CD1c-positive myeloid dendritic cell (primary cell): Measurements from ENCODE around the gene IKZF2.

ENCODE experiments used
- DNase-seq: peaks from one replicate; pipeline ENCODE4 v3.0.0-alpha.2; 2016; ENCODE audit errors: extremely low spot score

Gene IKZF2

DNA sequence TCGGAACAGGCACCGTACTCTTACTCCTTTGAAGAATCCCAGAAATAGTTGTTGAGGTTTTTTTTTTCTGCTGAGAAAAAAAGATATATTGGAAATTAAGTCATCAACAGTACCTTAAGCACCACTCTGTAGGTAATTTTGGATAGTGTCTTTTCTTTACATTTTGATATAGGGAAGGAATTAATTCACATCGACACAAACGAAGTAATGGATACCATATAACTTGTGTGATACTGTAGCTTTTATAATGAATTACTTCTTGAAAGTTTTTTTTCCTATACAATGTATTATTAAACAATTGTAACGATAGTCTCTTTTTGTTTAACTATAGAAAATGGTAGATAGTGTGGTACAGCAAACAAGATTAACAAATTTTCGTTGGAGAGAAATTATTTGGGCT, 1.5 kb upstream of the IKZF2 start:
- DNase-seq, result no peak

DNA sequence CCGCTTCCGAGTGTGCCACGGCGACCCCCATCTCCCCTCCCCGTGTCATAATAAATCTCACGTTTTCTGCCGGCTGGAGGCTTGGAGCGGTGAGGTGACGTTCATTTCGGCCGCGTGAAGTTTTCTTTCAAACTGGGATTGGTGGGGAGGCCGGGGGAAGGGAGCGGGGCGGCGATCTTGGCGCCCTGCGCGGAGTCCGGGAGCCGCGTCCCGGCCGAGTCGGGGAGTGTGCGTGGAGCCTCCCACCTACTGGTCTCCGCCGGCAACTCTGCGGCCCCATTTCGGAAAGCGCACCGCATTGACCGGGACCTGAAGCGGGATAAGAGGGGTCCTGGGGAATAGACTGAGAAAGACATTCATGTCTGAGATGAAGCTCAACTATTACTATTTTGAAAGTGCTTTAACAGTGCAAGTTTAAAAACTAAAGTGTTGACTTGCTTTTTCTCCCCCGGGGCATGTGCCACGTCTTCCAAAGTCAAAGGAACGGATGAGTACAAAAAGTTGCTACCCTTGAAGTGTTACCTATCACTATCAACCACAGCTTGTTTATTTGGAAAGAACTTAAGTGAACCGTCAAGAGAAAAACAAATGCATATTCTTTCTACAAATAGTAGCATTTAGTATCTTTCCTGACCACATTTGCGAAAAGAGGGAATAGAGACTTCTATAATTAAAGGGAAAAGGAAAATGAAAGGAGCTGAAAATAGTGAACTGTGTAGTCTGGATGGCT, 818 bp upstream of the IKZF2 start:
- peak; percentile 36 for DNase-seq

DNA sequence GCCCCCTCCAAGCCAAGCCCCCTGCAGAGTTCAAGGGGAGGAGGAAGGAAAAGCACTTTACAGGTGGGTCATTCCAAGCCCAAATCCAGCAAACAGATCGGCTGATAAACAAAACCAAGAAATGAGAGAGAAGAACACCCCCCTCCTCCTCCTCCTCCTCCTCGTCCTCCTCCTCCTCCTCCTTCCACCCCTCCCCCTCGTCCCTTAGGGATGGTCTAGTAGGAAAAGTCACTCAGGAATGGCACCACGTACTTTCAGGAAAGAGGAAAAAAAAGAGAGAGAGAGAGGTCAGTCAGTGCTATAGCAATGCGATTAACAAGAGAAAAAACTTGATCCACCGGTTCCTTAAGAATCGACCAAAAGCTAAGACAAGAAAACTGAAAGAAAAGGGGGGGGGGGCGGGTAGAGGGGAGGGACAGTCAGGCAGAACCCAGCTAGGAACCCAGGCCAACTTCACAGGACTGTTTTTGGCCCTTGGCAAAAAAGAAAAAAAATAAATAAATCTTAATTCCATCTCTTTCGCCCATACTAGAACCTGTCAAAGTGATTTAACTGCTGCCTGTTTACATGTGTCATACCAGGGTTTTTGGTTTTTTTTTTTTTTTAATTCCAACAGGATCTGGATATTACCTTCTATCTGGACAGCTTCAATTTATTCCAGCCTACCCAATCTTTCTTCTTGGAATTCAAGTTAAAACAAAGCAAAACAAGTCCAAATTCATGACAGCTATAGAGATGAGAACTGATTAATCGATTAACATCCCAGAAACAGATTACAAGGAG, 906 bp downstream of the IKZF2 start:
- DNase-seq, result no peak

DNA sequence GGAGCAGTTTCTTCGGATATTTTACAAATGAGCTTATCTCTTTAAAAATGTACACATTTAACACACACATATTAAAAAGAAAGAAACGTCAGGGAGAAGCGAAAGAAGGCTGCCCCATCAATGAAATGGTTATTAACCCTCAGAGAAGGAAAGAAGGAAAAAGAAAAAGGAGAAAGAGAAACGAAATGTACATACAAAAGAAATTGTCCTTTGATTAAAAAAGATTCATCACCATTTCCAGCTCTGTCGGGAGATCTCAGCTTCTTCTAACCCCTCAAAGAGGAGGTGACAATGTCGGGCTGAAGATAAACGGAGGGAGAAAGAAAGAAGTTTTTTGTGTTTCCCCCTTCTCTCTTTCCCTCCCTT, 1.5 kb downstream of the IKZF2 start:
- no peak for DNase-seq

DNA sequence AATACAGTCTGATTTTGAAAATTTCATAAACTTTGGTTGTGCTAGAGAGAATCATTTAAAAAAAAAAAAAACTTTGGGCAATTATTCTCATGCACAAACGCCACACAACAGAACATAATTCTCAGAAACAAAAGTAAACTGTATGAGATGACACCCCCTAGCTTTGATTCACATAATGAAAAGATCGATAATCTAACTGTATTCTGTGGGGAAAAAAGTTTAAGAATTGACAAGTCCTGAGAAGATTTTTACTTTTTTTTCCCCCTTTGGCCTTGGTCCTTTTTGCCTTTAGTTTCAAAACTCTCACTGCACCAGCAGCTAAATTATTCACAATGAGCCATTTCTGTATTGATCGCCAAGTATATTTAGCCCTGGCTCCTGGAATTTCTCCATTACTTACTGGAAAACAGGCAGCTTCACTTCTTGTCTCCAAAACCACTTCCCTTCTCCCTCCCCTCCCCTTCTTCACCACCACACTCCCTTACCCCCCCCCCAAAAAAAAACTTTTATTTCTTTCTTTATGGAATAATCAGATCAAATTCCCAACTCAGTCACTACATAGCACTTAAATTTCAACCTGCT, 2.0 kb downstream of the IKZF2 start:
- no peak for DNase-seq

DNA sequence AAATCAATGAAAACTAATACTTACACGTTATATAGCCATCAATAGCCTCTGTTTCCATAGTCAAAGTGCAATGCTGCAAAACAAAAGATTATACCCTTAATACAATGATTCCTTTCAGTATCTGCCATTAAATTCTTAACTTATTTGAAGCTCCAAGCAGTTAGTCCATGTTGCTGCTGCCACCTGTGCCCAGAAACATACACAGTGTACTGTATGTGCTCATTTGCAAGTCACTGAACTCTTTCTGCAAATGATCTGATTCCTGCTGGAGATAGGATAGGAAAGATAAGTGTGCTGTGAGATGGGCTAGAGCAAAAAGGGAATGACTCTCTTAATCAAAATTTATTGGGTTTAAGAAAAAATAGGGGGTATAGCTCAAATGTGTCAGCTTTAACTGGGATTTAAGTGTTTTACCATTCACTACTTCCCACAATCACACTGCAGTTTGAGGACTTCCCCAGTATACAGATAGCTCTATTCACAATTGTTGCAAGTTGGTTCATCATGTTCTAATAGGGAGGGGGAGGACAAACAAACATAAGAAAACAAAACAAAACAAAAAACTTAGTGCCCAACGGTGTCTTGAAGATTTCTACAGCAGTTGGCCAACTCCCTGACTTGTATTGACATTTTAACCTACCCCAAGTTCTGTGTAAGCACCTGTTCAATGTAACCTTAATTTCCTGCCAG, 2.7 kb downstream of the IKZF2 start:
- DNase-seq, result no peak

DNA sequence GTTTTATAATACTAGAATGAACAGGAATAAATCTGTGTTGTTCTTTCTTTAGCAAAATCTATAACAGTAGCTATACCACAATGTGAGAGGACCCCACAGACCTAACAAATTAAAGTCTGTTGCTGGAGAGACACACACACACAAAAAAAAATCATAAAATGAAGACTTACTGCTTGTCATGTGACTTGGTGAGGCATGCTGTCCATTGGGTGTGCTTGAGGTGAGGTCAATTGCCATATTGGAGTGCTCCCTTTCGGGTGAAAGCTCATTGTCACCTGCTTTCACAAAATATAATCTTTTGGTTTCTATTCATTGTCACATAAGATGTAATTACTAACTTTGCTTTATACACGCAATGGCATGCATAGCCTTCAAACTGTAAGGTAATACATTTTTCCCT, 3.9 kb downstream of the IKZF2 start:
- DNase-seq, result no peak

DNA sequence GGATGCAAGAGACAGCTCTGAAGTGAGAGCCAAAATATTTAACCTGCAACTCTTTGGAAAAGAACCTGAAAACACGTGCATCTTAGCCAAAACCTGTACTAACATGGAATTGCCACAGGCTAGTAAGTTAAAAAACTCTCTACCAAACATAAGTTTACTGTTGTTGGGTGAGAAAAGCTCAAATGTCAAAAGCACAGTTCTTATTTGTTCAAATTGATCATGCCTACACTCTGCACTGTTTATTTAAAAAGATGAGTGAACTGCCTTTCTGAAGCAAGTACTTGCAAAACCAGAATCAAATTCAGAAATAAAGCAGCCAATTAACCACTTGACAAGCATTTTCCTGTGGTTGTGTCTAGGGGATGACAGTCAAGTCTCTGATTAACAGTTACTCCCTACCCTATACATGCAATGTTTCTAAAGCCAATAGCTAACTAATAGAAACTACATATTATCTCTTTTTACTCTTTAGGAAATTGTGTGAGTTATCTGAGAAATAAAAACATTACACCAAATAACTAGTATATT, 5.6 kb downstream of the IKZF2 start:
- no peak for DNase-seq

DNA sequence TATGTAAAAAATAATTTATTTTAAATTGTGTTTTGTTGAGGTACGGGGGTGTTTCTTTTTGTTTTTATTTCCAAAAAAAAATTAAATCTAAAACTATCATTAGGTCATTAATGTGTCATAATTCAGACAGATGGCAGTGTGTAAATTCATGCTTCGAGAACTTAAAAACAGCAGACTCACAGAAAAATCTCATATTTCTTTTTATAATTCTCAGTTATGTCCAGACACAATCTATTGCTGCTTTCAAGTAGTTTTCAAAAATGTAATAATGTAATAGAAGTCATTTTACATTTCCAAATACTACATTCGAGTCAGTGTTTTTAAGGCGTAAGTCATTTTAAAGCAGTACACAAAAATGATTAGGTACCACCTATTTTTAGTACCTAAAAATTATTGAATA, 14.3 kb downstream of the IKZF2 start:
- no peak for DNase-seq

DNA sequence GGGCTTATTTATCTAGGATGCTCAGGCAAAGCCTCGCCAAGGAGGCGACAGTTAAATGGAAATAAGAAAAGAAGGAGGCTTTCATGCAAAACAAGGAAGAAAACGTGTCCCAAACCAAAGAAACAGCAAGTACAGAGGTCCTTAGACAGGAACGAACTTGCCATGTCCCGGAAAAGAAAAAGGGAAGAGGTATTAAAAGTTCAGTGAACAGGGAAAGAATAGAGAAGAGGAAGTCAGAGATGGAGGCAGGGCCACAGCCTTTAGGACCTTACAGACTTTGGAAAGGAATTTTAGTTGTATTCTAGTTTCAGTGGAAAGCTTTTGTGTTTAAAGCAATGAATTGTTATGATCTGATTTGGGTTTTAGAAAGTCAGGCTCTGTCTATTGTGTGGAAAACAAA, 22.1 kb downstream of the IKZF2 start:
- peak; percentile 16 for DNase-seq

DNA sequence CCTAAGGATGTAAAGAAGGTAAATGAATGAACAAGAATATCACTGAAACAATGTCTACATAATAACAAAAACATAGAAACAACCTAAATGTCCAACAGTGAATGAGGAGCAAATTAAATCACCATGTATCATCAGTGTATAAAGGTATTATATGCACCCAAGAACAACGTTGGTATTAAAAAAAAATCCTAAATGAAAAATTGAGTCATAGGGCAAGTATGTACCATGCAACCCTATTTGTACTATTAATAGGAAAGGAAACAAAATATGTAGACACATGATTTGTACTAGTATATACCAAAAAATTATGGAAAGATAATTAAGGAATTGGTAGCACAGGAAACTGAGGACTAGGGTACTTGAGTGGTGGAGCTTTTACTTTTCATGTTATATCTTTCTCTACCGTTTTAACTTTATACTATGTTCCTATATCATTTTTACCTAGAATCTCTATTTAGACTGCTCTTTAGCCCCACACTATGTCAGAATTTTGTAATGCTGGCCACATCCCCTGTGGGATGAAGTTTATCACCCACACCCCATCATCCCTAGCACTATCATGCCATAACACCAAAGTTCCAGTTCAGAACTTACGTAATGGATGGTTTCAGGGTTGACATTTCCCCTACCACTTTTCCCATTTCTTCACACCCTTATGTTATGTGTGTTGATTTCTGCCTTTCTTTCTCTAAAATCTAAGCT, 25.6 kb downstream of the IKZF2 start:
- DNase-seq, result no peak

DNA sequence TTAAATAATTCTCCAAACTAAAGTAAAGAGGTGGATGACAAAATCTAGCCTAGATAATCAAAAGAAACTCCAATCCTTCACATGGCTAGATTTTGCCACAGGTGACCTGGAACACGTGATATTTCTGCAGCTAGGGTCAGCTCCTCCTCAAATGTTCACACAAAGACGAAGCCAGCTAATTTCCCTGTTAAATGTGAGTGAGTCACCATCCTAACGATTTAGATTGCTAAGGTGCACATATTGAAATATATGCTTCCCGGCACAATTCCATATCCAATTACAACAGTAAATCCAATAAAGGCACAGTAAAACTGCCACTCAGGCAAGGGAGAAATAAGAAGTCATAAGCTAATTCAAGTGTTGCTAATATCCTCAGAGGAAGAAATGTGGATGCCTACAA, 28.7 kb downstream of the IKZF2 start:
- DNase-seq, result no peak

DNA sequence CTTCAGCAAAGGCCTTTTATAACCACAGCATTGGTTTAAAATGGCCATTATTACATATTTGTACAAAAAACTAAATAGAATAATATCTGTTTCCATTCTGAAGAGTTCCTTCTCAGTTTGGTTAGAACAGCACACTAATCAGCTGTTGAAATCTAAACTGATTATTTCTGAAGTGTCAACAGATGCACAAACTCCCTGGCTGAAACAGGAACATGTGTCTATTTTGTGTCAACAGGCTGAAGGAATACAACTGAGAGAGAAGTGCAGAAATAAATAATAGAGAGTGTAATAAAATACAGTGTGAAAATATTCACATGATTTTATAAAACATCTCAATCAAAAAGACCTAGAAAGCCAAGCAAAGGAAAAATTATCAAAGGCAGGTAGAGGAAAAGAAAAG, 29.7 kb downstream of the IKZF2 start:
- DNase-seq, result no peak

DNA sequence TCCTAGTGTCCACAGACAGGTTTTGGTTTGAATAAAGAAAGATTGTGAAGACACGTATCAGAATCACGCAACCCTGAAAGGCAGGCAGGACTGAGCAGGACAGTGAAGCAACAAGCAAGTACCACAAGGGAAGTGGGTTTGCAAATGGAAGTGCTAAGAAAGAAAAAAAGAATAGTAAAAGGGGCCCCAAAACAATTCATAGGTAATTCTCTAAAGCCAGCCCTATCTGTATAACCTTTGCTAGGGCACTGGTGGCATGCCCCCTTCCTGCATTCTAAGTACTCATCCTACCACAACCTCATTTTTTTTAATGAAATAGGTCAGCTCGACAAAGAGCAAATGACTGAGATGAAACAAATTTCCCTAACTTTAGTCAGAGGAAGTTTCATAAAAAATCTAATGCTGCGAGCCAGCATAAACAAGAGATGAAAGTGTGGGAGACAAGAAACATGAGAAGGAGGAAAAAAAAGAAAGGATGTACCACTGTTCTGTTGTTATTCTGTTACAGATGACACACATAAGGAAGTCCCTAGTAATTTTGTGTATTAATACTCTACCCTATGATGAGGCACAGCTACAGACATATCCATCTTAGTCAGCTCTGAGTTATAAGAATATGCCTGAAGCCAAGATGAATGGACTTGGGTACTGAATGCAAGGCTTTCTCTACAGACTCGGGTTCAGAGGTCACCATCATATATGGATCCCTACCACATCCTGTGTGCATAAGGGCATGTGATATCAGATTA, 32.2 kb downstream of the IKZF2 start:
- DNase-seq, result no peak

DNA sequence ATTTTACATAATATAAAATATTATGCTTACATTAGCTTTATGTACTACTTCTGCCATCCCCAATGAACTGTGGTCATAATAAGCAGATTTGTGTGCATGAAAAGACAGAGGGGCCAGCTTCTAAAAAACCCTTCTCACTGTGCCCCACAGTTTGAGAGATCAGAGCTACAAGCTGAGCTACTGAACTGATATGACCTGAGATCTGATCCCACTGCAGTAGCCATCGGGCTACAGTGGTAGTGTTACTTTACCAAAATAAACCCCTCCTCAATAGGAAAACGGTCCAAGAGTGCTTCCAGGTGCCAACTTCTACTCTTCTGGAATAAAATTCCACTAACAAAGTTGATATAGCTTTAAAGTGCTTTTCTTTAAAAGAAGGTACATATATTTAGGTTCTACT, 43.1 kb downstream of the IKZF2 start:
- DNase-seq, result no peak

DNA sequence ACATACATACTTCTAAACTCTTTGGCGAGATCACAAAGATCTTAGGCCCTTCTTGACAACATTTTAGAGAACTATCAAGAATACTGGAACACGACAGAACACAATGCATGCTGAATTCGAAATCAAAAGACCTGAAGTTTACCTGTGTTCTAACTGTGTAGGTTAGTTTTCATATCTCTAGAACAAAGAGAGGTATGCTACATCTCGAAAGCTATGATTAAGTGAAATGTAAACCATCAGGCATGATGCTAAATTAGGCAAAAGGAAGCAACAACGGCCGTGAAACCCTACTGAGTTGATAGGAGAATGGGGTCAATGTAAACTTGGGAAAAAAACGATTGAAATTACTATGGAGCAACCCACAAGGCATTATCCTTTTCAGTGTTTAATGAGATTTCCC, 43.7 kb downstream of the IKZF2 start:
- no peak for DNase-seq

DNA sequence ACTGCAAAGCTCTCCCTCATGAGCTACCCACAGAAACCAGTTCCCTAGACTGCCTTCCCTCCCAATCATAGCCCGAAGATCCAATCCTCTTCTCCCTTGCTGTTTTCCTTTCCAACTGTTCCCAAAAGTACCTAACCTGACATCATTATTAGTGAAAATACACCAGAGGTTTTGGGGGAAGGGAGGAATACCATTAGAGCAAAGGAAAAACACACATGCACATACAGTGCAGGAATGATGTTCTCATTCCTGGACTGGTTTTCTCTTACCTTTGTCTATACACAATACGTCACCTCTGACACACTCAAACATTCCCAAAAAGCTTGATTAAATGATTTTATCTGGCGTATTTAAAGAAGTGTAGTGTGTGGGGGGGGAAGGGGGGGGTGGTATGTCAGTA, 46.2 kb downstream of the IKZF2 start:
- DNase-seq, result no peak

DNA sequence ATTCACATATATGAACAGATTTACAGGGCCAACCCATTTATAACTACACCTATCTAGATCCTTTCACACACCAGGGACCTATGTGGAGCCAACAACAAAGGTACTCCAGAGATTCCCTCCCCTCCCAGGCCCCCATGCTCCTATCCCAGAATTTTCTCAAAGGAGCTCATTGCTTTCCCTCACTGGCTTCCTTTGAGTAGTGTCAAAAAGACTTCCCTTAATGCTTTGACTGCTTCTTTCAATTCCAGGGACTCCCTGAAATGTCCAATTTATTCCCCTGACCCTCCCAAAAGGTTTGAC, 46.6 kb downstream of the IKZF2 start:
- no peak for DNase-seq

DNA sequence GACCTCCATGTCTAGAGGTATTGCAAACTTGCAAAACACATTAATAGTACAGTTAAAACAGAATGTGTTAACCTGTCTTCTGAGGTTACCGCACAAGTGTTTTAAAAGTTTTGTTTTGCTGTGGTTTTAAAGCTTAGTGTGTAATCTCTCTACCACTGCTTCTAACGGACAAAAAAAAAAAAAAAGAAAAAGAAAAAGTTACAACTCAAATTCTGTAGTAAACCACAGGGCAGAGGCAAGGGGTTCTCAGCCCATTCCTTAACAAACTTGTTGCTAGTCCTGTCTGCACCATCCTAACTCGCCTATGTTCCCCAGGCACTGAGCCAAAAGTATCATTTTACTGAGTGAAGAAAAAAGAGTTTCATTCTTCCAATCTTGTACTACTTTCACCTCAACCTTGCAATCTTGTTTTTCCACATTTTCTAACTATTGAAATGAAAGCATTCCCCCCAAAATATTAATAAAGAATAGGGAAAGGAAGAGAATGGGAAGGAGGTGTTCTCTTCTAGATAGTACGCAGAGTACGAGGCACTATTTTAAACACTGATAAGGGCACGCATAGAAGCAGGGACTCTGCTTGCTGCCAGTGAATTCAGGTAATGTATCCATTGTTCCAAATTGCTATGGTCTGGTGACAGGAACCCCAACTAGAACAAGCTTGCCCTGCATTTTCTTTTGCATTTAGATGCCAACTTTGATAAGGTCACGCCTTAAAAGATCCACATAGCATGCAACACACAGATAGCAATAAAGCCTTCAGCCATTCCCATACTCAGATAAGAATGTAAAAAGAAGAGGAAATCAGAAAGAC, 47.1 kb downstream of the IKZF2 start:
- no peak for DNase-seq

DNA sequence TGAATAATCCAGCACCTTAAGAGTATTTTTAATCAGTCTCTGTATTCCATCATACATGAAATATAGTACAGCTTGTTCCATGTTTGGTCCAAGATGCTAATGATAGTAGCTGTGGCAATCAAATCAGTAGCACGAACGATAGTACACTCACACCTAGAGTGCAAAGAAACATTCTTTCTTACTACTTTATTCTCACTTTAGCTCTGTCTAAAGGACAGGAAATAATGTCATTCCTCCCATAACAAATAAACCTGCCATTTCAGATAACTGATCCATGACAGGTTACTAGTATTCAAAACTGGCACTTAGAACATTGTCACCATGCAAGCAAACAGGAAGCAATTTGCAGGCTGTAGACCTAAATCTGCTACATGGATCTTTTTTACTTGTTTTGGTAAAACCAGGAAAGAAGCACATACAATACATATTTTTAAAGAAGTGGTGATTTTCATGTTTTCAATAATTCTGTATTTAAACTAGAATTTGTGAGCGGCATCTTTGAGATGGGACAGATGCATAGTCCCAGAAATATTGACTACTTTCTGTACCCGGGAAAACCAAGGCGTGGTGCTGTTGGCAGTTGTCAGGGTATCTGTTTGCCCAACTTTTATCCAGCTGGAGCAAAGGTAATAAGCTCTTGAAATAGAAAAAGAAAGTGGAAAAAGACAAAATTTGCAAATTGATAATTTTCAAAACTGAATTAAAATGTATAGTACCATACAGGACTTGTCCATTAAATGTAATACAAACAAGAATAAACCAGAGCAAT, 49.5 kb downstream of the IKZF2 start:
- DNase-seq, result no peak
